NOMO-1 (cell line): ENCODE data around the gene SLC6A19.

Source experiments
- DNase-seq, 2 experiments: peaks; one replicate each; lab custom pipeline; 2025; ENCODE audit not compliant: unreplicated experiment in 2 of 2; lab: John Stamatoyannopoulos, UW

Gene SLC6A19

DNA sequence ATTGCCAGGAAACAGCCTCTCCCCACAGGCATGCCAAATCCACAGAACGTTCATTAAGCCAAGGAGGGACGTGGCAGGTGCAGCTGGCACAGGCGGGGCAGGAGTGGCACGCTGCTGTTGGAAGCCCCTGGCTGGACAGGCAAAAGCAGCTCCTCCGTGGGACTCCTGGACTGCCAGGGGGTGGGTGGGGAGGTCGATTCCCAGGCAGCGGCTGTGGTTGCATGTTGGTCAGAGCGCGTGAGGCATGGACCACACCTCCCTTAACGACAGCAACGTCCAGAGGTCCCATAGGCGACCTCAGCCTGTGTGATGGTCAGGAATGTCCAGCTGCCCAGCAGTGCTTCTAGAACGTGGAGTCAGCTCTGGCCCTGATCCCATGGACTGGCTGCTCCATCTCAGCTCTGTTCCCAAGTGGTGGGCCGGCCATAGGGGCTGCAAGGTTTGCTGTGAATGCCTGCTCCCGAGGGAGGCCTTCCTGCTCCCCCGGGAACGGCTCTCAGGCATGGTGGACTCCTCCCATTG, 6.9 kb downstream of the SLC6A19 start:
- no peak for DNase-seq

DNA sequence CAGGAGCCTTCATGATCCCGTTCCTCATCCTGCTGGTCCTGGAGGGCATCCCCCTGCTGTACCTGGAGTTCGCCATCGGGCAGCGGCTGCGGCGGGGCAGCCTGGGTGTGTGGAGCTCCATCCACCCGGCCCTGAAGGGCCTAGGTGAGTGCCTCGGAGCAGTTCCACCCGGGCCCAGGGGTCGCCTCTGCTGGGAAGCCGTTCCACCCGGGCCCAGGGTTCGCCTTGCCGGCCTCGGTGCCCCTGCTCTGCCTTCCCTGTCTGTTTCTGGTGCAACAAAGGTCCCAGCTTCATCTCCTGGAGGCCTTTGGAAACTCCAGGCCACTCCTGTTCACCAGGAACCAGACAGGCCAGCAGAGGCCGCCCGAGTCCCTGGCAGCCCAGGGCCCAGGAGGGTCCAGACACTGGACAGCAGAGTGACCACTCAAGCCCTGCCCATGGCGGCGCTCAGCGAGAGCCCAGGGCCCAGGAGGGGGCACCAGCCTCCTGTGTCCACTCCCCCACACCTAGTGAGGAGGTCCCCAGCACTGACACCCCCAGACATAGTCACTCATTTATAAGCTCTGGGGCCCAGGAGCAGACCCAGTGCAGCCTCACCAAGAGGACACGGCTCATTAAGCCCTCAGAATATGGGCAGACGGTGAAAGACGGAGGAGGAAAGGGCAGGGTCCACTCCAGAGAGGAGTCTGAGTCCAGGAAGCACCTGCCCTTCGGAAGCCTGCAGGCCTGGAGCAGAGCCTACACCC, 7.5 kb downstream of the SLC6A19 start:
- DNase-seq = no peak

DNA sequence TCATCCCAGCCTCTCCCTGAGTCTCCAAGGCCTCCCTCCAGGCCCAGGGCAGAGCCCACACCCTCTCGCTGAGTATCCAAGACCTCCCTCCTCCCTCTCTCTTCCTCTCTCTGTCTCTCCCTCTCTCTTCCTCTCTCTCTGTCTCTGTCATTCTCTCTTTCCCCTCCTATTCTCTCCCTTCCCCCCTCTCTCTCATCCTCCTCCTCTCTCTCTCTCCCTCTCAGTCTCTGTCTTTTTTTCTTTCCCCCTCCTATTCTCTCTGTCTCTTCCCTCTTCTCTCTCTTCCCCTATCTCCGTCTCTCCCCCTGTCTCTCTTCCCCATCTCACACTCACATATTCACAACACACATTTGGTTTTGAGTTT, 8.1 kb downstream of the SLC6A19 start:
- DNase-seq = no peak

- DNase-seq = no peak
Observed at GRCh38 chr5:1209896-1210776, 8.7 kb downstream of the SLC6A19 start.

- DNase-seq = no peak
Observed at GRCh38 chr5:1210832-1211251, 9.4 kb downstream of the SLC6A19 start.

DNA sequence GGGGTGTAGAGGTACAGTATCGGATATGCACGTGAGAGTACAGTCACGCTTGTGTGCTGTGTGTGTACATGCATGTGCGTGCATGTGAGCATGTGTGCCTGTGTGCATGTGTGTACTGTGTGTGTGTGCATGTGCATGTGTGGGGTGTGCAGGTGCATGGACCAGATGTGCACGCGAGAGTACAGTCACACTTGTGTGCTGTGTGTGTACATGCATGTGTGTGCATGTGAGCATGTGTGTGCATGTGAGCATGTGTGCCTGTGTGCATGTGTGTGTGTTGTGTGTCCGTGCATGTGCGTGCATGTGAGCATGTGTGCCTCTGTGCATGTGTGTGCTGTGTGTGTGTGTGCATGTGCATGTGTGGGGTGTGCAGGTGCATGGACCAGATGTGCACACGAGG, 10.3 kb downstream of the SLC6A19 start:
- no peak for DNase-seq

DNA sequence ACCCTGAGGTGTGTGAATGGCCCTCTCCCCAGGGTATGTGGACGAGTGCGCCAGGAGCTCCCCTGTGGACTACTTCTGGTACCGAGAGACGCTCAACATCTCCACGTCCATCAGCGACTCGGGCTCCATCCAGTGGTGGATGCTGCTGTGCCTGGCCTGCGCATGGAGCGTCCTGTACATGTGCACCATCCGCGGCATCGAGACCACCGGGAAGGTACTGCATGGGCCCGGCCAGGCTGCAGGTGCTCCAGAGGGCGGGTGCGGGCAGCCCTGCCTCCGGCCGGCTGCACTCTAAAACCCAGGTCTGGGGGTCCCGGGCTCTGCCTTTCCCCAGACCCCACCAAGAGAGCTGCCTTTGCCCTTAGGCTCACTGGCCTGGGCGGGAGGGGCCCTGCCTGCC, 10.9 kb downstream of the SLC6A19 start:
- DNase-seq = no peak

- no peak for DNase-seq
Observed at GRCh38 chr5:1212881-1213280, 11.5 kb downstream of the SLC6A19 start.

- no peak for DNase-seq
Observed at GRCh38 chr5:1213508-1214162, 12.2 kb downstream of the SLC6A19 start.

DNA sequence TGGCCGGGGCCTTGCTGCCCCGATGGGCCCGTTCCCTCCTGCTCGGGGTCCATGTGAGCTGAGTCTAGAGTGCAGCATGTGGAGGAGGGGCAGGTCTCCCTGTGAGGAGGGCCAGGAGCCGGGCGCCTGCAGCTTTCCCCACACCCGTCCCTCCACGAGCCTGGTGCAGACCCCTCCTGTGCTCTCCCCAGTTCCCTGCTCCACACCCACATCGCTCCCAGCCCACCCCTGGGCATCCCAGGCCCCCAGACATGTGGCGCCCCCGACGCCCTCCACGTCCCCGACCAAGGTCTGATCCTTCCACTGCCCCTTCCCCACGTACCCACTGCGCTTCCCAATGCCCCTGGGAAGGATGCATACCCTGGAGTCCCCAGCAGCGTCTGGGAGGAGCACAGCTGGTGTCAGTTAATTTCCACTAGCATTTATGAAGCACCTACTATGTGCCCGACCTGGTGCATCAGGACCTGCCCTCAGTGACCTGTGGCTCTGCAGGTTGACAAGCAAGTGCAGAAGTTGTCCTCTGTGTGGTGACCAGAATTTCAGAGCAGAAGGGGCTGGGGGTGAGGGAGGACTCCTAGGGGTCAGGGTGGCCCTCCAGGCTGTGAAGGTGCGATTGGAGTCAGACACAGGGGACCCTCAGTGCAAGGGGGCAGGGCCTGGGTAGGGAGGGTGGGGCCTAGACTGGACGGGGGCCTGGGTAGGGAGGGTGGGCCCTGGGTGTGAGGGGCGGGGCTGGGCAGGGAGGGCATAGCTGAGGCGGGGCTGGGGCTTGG, 13.0 kb downstream of the SLC6A19 start:
- no peak for DNase-seq

- no peak for DNase-seq
Observed at GRCh38 chr5:1214936-1215220, 13.5 kb downstream of the SLC6A19 start.

- DNase-seq = no peak
Observed at GRCh38 chr5:1215320-1216096, 14.1 kb downstream of the SLC6A19 start.

DNA sequence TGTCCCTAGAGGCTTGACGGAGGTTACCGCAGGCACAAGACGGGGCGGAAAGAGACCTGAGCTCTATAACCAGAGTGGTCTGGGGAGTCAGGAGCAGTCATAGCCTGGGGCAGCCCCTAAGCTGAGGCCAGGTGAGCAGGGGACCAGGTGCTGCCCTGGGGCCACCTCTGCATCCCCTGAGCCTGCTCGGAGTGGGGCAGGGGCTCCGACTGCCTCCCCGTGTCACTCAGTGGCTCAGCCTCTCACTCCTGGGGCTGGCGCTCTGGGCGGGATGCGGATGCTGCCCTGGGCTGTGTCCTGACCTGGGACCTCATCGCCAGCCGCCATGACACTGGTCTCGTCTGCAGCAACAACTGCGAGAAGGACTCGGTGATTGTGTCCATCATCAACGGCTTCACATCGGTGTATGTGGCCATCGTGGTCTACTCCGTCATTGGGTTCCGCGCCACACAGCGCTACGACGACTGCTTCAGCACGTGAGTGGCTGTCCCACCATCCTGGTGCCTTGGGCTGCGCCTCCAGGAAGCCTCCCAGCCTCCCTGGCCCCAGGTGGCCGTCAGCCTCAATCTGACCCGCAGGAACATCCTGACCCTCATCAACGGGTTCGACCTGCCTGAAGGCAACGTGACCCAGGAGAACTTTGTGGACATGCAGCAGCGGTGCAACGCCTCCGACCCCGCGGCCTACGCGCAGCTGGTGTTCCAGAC, 15.0 kb downstream of the SLC6A19 start:
- no peak for DNase-seq

- no peak for DNase-seq
Observed at GRCh38 chr5:1216918-1217295, 15.5 kb downstream of the SLC6A19 start.

- no peak for DNase-seq
Observed at GRCh38 chr5:1217596-1218206, 16.3 kb downstream of the SLC6A19 start.

- DNase-seq = no peak
Observed at GRCh38 chr5:1218351-1219080, 17.1 kb downstream of the SLC6A19 start.

DNA sequence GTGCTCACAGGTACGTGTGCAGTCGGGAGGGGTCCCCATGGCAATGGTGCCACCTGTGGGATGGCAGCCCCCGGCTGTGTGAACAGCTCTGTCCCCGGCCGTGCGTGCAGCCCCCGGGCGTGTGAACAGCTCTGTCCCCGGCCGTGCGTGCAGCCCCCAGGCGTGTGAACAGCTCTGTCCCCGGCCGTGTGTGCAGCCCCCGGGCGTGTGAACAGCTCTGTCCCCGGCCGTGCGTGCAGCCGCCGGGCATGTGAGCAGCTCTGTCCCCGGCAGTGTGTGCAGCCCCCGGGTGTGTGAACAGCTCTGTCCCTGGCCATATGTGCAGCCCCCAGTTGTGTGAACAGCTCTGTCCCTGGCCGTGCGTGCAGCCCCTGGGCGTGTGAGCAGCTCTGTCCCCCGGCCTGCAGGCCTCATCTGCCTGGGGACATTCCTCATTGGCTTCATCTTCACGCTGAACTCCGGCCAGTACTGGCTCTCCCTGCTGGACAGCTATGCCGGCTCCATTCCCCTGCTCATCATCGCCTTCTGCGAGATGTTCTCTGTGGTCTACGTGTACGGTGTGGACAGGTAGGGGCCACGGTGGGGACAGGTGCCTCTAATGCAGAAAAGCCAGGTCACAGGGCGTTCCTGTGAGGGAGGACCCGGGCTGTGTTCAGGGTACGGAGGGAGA, 17.8 kb downstream of the SLC6A19 start:
- no peak for DNase-seq

DNA sequence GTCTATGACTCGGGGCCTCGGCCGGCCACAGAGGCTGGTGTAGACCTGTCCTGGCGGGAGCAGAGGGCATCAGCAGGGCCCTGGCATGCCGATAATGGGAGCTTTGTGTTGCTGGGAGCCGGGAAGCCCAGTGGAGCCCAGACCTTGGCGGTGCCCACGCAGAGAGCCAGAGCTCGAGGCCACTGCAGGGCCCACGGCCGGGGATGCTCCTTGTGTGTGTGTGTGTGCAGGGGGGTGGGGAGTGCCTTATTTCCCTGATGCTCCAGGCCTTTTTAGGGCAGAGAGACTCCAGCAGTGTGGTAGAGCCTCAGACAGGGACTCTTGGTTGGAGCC, 18.3 kb downstream of the SLC6A19 start:
- no peak for DNase-seq
